T-helper 2 cell treated with Interferon-gamma antibody and Interleukin-4, amounts not matched to agents 5 μg/mL and 100 μg/mL, for 36 hours (primary cell): ENCODE results near the gene HIGD2A.
"Not testable (repeated sequence)": the region's sequence is repeated elsewhere in the genome, so short reads cannot be mapped to it uniquely, and the experiment has no call there.

Source experiments
- DNase-seq: peaks from one replicate; pipeline ENCODE4 v3.0.0; 2021; ENCODE audit warnings: low spot score
- H3K27ac Mint-ChIP-seq: one replicate; pipeline ENCODE4 v1.8.0; 2021; ENCODE audit warnings: mild to moderate bottlenecking, mixed read lengths
- H3K27me3 Mint-ChIP-seq: one replicate; pipeline ENCODE4 v1.8.0; 2021; ENCODE audit warnings: low read depth, mixed read lengths
- H3K36me3 Mint-ChIP-seq: one replicate; pipeline ENCODE4 v1.8.0; 2021; ENCODE audit warnings: low read depth, mixed read lengths
- H3K4me1 Mint-ChIP-seq: one replicate; pipeline ENCODE4 v1.8.0; 2021; ENCODE audit warnings: low read depth, mixed read lengths
- H3K4me3 Mint-ChIP-seq: one replicate; pipeline ENCODE4 v1.8.0; 2022; ENCODE audit warnings: mild to moderate bottlenecking, moderate library complexity, mixed read lengths
- H3K9me3 Mint-ChIP-seq: one replicate; pipeline ENCODE4 v1.8.0; 2021; ENCODE audit warnings: mixed read lengths

HIGD2A gene

DNA sequence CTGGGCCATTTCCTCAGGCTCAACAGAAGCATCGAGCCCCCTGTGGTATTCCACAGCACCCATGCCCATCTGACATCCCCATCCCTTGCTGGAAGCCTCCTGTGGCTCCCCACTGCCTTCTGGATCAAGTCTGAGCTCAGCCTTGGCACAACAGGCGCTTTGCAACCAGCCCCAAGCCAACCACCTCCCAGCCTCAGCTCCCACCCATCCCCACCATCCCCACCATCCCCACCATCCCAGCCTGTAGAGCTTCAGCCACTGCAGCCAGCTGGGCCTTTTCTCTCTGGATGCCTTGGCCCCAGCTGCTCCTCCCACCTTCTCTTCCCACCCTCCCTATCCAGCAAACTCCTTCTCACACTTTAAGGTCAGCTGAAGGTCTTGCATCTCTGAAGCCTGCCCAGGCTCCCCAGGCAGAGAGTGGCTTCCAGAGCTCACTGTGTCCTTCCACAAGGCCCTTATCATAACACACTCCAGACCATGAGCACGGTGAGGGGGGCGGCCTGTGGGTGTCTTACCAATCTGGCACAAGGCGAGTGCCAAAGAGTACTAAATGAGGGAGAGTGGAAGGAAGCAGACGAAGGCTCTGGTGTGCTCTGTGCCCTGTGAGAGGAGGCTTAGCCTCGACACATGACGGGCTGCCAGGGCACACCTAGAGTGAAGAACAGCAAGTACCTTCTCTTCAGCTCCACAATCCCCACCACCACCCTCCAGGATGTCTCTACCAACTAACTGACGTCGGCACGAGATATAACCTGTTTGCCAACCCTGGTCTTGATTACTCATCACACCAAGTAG lies 6.5 kb downstream of the HIGD2A start:
- no peaks in the 10 kb centered on the region for H3K4me1 Mint-ChIP-seq

GRCh38 chr5:176396330-176396729 lies 7.8 kb downstream of the HIGD2A start:
- no peaks in the 10 kb centered on the region for H3K9me3 Mint-ChIP-seq
- H3K4me1 Mint-ChIP-seq: no peaks in the 10 kb centered on the region
- no peak overlapping the region for H3K27ac Mint-ChIP-seq
- H3K27me3 Mint-ChIP-seq: no peaks in the 10 kb centered on the region
- DNase-seq: no peak
- H3K36me3 Mint-ChIP-seq: peaks cover 12% of the 10 kb centered on the region
- no peak overlapping the region for H3K4me3 Mint-ChIP-seq

More for the DNA sequence above, 6.5 kb downstream of the HIGD2A start:
- Mint-ChIP-seq H3K27me3 (no peaks in the 10 kb centered on the region), H3K9me3 (no peaks in the 10 kb centered on the region), H3K36me3 (peaks cover 12% of the 10 kb centered on the region), H3K27ac (no peak overlapping the region), H3K4me3 (no peak overlapping the region)
- no peak for DNase-seq

- Mint-ChIP-seq H3K36me3 (peaks cover 6% of the 10 kb centered on the region), H3K9me3 (no peaks in the 10 kb centered on the region)
- DNase-seq: no peak
Measured at GRCh38 chr5:176397736-176398420, 9.3 kb downstream of the HIGD2A start.

GRCh38 chr5:176400382-176401156 lies 12.0 kb downstream of the HIGD2A start:
- Mint-ChIP-seq H3K36me3 (peaks cover 6% of the 10 kb centered on the region), H3K4me1 (no peaks in the 10 kb centered on the region), H3K27ac (no peak overlapping the region), H3K27me3 (no peaks in the 10 kb centered on the region), H3K9me3 (no peaks in the 10 kb centered on the region), H3K4me3 (no peak overlapping the region)
- DNase-seq: no peak

More at GRCh38 chr5:176397736-176398420, 9.3 kb downstream of the HIGD2A start:
- Mint-ChIP-seq H3K4me1 (no peaks in the 10 kb centered on the region), H3K27ac (no peak overlapping the region), H3K4me3 (no peak overlapping the region), H3K27me3 (no peaks in the 10 kb centered on the region)

DNA sequence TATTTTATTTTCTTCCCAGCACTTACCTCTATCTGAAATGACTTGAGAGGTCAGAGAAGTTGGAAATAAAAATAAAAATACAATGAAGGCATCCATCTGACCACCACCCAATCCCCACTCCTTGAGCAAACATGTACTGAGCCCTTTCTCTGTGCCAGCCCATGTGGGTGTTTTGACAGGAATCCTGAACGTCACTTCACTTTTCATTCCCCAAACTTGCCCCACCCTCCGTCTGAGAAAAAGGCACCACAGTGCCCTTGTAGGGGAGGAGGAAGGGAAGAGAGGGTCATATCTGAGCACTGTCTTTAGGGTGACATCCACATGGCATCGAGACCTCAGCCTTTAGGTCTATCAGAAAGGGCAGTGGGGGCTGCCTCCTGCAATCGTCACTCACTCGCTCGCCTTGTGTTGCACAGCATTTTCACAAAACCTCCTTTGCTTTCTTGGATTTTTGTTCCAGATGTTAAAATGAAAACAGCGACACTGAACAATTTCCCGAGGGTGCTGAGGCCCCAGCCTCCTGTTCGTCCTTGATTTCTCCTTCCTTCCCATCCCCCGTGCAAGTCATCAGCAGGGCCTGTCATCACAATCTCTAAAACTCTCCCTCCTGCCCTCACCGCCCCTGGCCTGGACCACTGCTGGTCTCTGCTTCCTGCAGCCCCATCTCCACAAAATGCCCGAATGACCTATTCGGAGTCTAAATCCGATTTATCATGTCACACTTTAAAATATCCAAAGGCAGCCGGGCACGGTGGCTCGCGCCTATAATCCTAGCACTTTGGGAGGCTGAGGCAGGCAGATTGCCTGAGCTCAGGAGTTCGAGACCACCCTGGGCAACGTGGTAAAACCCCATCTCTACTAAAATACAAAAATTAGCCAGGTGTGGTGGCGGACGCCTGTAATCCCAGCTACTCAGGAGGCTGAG lies 13.0 kb downstream of the HIGD2A start:
- H3K9me3 Mint-ChIP-seq: no peaks in the 10 kb centered on the region
- H3K36me3 Mint-ChIP-seq: peaks cover 6% of the 10 kb centered on the region
- H3K27ac Mint-ChIP-seq: no peak overlapping the region
- H3K27me3 Mint-ChIP-seq: no peaks in the 10 kb centered on the region
- no peak for DNase-seq
- H3K4me3 Mint-ChIP-seq: no peak overlapping the region
- H3K4me1 Mint-ChIP-seq: no peaks in the 10 kb centered on the region

GRCh38 chr5:176405656-176406435 lies 17.3 kb downstream of the HIGD2A start:
- Mint-ChIP-seq H3K36me3 (peaks cover 6% of the 10 kb centered on the region), H3K4me3 (no peak overlapping the region), H3K4me1 (no peaks in the 10 kb centered on the region), H3K9me3 (no peaks in the 10 kb centered on the region), H3K27ac (no peak overlapping the region), H3K27me3 (no peaks in the 10 kb centered on the region)
- DNase-seq: no peak

DNA sequence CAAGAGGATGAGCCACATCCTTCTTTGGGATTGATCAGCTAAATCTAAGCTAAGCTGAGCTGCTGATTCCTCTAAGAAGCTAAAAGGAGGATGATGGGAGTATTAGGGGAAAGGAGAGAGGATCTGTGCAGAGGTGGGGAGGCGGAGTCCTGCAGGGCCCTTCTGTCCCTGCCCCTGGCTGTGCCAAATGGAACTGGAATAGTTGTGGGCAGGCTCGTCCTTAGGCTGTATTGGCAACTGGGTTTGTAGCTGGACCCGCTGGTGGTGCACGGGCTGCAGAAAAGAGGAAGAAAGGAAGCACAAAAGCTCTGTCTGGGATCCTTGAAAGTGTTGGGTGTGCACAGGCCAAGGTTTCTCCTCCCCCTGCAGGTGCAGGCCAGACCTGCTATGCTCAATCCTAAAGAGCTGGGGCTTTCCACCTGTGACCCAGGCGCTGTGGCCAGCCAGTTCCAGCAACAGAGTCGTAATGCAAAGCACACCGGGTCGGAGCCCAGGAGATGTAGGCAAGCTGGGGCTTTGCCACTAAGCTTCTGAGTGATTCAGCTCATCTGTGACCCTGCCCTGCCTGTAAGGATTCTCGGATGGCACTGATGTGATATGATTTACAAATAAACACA lies 18.0 kb downstream of the HIGD2A start:
- no peaks in the 10 kb centered on the region for H3K27me3 Mint-ChIP-seq
- peaks cover 3% of the 10 kb centered on the region for H3K4me1 Mint-ChIP-seq
- H3K9me3 Mint-ChIP-seq: no peaks in the 10 kb centered on the region
- no peak overlapping the region for H3K27ac Mint-ChIP-seq
- H3K36me3 Mint-ChIP-seq: peaks cover 8% of the 10 kb centered on the region
- DNase-seq: no peak
- H3K4me3 Mint-ChIP-seq: no peak overlapping the region

DNA sequence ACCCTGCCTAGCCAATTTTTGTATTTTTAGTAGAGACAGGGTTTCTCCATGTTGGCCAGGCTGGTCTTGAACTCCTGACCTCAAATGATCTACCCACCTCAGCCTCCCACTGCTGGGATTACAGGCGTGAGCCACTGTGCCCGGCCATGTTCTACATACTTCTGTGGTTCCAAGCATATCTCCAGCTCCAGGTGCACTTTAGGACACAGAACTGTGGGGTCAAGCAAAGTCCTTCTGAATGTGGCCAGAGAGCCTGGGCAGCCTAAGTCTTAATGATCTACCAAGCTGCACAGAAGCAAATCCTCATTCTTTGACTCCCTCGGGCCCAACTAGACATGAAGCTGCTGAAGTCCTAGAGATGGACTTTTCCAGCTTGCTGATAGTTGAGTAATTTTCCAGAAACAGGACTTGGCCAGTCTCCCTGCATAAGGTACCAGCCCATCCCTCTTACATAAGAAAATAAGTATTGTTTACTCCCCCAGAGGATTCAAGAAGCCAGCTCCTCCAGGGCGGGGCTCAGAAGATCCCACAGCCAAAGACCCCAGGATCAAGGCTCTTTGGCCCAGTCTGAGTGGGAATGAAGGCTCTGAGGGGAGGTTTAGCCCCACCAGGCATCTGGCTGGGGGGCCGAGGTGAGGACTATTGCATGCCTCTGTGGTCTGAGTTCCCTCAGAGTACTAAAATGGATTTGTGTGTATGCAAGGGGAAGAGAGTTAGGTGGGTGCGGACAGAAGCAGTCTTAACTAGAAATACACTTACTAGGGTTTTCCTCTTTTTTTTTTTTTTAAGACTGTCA lies 19.1 kb downstream of the HIGD2A start:
- peaks cover 5% of the 10 kb centered on the region for H3K4me1 Mint-ChIP-seq
- DNase-seq: no peak
- no peaks in the 10 kb centered on the region for H3K9me3 Mint-ChIP-seq
- H3K36me3 Mint-ChIP-seq: peaks cover 11% of the 10 kb centered on the region
- H3K27me3 Mint-ChIP-seq: no peaks in the 10 kb centered on the region
- H3K4me3 Mint-ChIP-seq: no peak overlapping the region
- no peak overlapping the region for H3K27ac Mint-ChIP-seq

GRCh38 chr5:176408252-176408573 lies 19.7 kb downstream of the HIGD2A start:
- not testable (repeated sequence) for DNase-seq, H3K4me3 Mint-ChIP-seq, H3K27ac Mint-ChIP-seq, H3K9me3 Mint-ChIP-seq, H3K27me3 Mint-ChIP-seq, H3K4me1 Mint-ChIP-seq
- H3K36me3 Mint-ChIP-seq: peaks cover 11% of the 10 kb centered on the region

- no peaks in the 10 kb centered on the region for H3K9me3 Mint-ChIP-seq
- H3K27me3 Mint-ChIP-seq: no peaks in the 10 kb centered on the region
- H3K36me3 Mint-ChIP-seq: peaks cover 11% of the 10 kb centered on the region
- H3K4me1 Mint-ChIP-seq: peaks cover 5% of the 10 kb centered on the region
- H3K4me3 Mint-ChIP-seq: no peak overlapping the region
- no peak for DNase-seq
- no peak overlapping the region for H3K27ac Mint-ChIP-seq
Measured at GRCh38 chr5:176408590-176408989, 20.0 kb downstream of the HIGD2A start.

GRCh38 chr5:176409765-176410164 lies 21.2 kb downstream of the HIGD2A start:
- Mint-ChIP-seq H3K4me3 (no peak overlapping the region), H3K36me3 (peaks cover 11% of the 10 kb centered on the region), H3K27me3 (no peaks in the 10 kb centered on the region), H3K4me1 (peaks cover 10% of the 10 kb centered on the region), H3K9me3 (no peaks in the 10 kb centered on the region), H3K27ac (no peak overlapping the region)
- DNase-seq: no peak
